8988T (cell line): ENCODE data around the gene LRCH4.
A peak's percentile ranks its signal among the peaks of the same experiment; 100 is the strongest.
"Not testable (repeated sequence)": the region's sequence is repeated elsewhere in the genome, so short reads cannot be mapped to it uniquely, and the experiment has no call there.

ENCODE experiments used
- DNase-seq: peaks from one replicate; pipeline ENCODE4 v3.0.0; 2011

Gene LRCH4

DNA sequence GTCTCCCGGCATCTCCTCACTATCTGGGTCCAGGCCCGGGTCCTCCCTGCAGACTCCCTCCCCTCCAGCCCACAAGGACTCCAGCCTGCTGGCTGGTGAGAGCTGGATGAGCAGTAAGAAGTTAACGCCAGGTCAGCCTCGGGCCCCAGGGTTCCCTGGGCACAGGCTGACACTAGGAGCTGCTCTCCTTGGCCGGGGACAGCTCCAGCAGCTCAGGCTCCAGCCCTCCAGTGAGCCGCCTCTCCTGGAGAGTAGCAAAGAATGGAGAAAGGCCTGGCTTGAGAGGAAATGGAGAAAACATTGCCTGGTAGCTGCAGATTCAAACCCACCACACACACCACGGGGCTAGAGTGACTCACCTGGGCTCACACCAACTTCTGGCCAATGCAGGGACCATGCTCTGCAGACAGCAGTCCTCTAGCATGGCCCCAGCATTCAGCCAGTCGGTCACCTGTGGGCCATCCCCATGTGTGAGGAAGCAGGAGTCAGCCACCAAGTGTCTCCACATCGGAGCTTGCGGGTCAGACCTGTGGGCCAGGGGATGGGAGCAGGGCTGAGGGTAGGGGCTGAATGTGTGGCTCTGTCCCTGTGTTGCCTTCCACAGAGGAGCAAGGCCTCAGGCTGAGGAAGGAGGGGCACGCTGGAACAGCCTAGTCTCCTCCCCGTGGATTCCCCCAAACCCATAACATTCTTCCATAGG lies 18.7 kb downstream of the LRCH4 start:
- no peak for DNase-seq

- no peak for DNase-seq
Measured at GRCh38 chr7:100566018-100566531, 19.9 kb downstream of the LRCH4 start.

DNA sequence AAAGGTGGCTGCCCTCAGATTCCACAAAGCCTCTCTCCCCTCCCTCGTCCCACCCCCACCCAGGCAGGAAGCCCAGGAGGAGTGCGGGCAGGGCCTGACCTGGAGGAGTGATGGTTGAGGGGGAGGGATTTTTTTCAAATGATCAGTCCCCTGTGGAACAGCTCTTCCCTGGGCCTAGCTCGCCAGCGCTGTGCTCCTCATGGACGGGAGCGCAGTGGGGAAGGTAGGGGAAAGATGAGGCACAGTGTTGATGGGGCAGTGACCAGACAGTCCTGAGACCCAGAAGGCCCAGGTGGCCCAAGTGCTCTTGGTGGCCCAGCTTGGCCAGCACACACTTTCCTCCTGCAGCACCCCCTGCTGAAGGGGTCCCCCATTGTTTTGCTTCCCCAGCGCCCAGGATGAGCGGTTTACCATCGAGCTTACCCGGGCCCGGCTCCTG lies 20.8 kb downstream of the LRCH4 start:
- no peak for DNase-seq

- DNase-seq, result not testable (repeated sequence)
Measured at GRCh38 chr7:100564405-100564804, 21.5 kb downstream of the LRCH4 start.

- DNase-seq, result peak; percentile 88
Measured at GRCh38 chr7:100563809-100564400, 22.0 kb downstream of the LRCH4 start.

DNA sequence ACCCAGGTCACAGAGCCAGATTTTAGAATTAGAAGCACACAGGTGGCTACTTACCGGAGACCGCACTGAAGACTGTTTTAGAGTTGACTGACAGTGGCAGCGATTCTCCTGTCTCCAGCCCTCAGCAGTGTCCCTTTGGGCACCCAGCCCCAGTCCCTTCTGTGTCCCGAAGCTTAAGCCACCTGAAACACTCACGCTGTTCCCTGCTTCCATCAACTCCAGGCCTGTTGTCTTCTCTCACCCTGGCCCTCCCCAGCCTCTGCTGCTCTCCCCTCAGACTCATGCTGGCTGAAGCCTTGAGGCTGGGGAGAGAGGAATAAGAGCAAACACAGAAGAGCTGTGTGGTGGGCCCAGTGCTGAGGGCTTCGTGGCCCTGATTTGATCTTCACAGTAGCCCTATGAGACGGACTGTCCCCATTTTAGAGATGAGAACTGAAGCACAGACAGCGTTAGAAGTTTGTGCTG lies 22.8 kb downstream of the LRCH4 start:
- DNase-seq, result no peak

- DNase-seq, result no peak
Measured at GRCh38 chr7:100562195-100563099, 23.5 kb downstream of the LRCH4 start.

GRCh38 chr7:100561491-100562194 lies 24.3 kb downstream of the LRCH4 start:
- no peak for DNase-seq

- DNase-seq, result no peak
Measured at GRCh38 chr7:100559127-100559526, 26.8 kb downstream of the LRCH4 start.

DNA sequence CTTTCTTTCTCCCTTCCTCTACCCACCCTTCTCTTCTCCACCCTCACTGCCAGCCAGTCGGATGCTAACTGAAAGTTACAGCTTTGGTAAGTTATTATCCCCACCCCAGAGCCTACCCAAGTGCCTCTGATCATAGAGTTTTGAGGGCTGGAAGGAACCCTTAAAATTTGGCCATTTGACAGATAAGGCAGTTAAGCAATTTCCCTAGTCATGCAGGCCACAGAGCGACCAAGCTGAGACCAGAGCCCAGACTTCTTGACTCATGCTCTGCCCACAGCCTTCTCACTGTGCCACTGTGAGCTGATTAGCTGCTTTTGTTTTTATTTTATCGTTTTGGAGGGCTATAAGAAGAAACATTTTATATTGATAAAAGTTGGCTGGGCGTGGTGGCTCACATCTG lies 29.4 kb downstream of the LRCH4 start:
- DNase-seq, result no peak

- no peak for DNase-seq
Measured at GRCh38 chr7:100555701-100556100, 30.2 kb downstream of the LRCH4 start.

- DNase-seq, result no peak
Measured at GRCh38 chr7:100553032-100553431, 32.9 kb downstream of the LRCH4 start.

GRCh38 chr7:100552532-100552931 lies 33.4 kb downstream of the LRCH4 start:
- no peak for DNase-seq

GRCh38 chr7:100548446-100548845 lies 37.5 kb downstream of the LRCH4 start:
- not testable (repeated sequence) for DNase-seq

DNA sequence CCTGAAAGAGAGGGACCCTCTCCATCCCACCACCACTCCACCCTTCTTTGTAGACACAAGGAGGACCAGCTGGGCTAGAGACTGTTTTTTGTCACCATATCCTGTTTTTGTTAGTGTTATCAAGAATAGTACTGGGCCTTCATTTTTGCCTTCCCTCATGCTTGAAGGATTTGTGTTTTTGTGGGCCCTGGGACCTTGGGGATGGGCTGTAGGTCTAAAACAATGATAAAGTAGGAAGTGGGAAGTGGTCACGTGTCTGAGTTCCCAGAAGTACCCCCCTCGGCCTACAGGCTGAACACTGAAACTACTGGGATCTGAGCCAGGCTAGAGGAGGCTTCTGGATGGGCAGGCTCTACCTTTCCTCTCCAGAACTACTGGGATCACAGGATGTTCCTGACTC lies 38.1 kb downstream of the LRCH4 start:
- DNase-seq, result no peak

DNA sequence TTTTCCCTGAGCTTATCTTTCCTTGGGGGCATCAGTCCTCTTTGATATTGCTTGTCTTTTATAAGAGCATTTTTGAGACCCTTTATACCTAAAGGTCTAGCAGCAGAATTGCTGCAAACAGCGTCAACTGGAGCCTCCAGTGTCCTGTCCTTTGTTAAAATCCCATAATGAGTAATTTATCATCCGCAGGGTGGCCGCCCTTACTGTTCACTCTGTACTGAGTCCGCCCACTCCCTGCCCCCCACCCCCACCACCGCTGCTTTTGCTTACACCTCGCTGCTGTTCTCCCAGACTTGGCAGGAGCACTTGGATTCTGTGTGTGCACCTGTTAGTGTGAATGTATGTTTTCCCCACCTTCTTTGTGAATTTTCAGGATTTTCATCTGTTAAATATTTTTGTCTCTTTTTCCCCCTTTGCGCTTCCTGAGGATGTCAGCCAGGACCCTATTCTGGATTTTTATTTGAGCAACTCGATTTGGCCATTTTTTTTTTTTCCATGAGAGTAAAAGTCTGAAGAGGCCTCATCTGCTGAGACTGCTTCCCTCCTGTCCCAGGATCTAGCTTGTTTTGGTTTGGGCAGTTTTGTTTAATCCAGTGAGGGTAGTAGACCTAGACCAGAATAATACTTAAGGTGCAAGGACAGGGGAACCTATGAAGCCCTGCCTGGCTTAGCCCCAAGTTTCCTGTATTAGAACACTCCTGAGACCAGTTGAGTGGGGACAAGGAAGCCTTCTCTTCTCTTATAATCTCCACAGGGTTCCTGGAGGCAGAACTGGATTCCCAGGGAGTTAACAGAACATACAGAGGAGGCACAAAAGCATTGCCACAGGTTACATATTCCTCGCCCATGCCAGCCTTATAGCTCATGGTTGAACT lies 38.8 kb downstream of the LRCH4 start:
- no peak for DNase-seq

DNA sequence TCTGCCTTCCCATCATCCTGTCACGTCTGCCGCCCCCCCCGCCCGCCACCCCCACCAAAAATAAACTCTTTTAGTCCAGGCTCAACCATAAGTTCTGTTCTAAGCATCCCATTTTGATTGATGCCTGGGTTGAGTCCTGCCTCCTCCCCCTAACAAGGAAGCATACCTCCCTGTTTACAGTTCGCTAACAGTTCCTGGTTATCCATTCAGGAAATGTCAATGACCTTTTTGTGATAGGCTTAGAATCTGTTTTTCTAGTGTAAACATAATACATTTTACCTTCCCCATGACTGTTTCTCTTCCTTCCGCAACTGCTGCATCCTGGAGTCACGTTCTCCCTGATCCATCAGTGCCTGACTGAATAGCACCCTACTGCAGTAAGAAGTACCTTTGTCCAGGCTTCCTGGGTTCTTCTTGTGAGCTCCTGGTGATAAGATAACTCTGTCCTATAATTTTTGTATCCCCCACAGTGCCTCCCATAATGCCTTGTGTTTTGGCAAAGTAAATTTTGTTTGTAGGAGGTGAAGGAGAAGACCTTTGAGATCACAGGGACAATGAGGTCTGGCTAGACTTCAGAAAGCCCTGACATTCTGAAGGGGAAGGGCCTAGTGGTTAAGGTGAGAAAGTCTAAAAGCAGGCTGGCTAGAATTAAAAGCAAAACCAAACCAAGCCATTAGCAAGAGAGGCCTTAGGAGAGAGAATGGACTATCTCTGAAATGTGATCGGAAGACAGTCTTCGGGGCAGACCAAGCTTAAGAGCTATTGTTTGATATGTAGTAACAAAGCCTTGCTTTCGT lies 39.6 kb downstream of the LRCH4 start:
- no peak for DNase-seq

DNA sequence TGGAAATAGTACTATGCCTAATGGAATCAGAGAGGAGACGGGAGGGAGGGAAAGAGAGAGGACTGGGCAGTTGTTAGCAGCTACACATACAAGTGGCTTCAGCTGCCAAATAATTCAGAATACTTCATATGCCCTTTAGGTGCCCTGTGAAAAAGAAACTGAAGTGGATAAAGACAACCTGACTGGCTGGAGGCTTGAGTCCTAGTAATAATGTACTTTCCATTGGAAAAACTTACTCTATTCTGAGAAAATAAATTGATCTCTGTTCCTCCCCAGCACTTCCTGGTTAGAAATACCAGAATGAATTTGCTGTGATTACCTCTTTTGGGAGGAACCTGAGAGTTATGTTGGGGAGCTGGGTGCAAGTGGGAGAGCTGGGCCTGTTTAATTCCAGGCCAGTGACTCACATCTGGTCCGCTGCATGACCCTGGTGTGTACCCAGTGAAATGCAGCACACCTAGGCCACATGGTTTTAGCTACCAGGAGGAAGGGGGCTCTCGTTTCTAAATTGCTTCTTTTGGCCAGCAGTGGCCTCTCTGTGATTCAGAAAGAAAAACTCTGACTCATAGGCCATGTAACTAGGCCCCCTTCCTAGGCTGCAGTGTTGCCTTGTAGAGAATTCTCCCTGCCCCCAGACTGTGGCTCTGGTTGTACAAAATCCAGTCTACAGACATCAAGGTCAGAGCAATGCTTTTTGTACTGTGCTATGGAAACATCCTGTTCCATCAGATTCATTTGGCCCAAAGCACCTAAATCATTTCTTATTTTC lies 40.4 kb downstream of the LRCH4 start:
- DNase-seq, result no peak

DNA sequence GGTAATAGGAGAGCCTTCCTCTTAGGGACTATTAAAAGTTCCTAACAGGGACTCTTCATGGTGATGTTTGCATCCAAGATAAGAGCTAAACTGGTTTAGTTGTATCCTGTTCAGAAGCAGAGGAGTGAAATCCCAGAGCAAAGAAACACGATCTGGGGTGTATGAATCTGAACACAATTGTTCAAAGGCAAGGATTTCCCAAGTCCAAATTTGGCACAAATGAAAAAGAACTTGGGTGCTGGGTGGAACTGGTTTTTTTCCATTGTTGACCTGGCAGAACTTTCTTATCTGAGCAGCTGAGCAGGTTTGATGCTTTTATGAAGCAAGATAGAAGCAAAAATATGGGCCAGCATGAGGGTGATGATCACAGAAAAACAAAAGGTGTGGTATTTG lies 41.0 kb downstream of the LRCH4 start:
- DNase-seq, result no peak

DNA sequence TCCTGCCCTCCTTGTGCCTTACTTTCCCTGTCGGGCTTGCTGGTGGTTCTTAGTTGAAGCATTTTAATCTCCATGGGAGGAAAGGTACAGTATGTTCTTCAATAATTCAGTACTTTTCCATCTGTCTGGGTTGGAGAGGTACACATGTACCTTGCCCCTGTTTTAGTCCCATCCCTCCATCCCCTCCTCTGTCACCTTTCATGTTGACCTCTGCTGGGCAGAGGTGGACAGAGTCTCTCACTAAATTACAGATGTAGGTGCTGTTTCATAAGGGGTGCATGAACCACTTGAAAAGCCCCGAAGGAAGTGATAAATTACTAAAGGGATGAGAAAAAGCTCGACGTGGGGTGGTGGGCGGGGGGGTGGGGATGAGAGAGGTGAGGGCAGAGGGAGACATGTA lies 41.5 kb downstream of the LRCH4 start:
- no peak for DNase-seq
